ENCODE measurements around the gene ABCC1.

GRCh38 chr16:15915555-15916081 lies 33.8 kb upstream of the ABCC1 start:
- no peak for TF ChIP-seq CTCF (conservative IDR thresholded peaks at IDR 0.05)
- no peak for TF ChIP-seq ZFX (IDR thresholded peaks at IDR 0.05)
